IMR-90 (cell line): ENCODE data around the gene GABRA1. TPM values are rescaled to one million over a fixed set of nuclear protein-coding genes. Genes with fewer than 3 reads are reported as not detected.

Source experiments
- ATAC-seq: fragments of 200-7000 bp; cut with Tn5 transposase; 2 replicates; pipeline ENCODE4 v1.9.1; 2020; ENCODE audit warnings: low read depth, mild to moderate bottlenecking, moderate library complexity
- BruUV-seq: library from RNA; stranded (reverse); fragments of 400-500 nt; replicated peaks from 2 replicates; lab custom pipeline; 2021; lab: Mats Ljungman, UMichigan
- CTCF ChIA-PET: fragments of 300-600 bp; formaldehyde crosslinking; extraction: SDS; loops from one replicate; lab custom pipeline; 2021; ENCODE audit warnings: antibody characterized with exemption; lab: Yijun Ruan, JAX
- POLR2A ChIA-PET: fragments of 300-600 bp; sonication (Branson Sonifier 250); formaldehyde crosslinking; loops from one replicate; lab custom pipeline; 2022; ENCODE audit warnings: antibody characterized with exemption; ENCODE audit not compliant: unreplicated experiment; lab: Charles Lee
- DNase-seq: peaks from one replicate; pipeline ENCODE4 v3.0.0; 2013
- H2AFZ ChIP-seq: replicated peaks from 2 replicates; pipeline ENCODE3; 2013; ENCODE audit warnings: low read length, mild to moderate bottlenecking; ENCODE audit not compliant: poor library complexity
- H2AK5ac ChIP-seq: 2 replicates; pipeline ENCODE4 v1.6.1; 2013; ENCODE audit warnings: low read depth, low read length, inconsistent platforms
- H2AK9ac ChIP-seq: replicated peaks from 2 replicates; pipeline ENCODE3; 2013; ENCODE audit warnings: mild to moderate bottlenecking, low read depth, low read length, moderate library complexity; ENCODE audit not compliant: poor library complexity
- H2BK120ac ChIP-seq: 2 replicates; pipeline ENCODE4 v1.6.1; 2013; ENCODE audit warnings: low read depth, low read length, inconsistent platforms
- H2BK15ac ChIP-seq: 3 replicates; pipeline ENCODE4 v1.6.1; 2013; ENCODE audit warnings: low read depth, low read length, inconsistent platforms
- H2BK20ac ChIP-seq: 2 replicates; pipeline ENCODE4 v1.6.1; 2013; ENCODE audit warnings: low read depth, mild to moderate bottlenecking, inconsistent platforms, low read length, moderate library complexity
- H2BK5ac ChIP-seq: 2 replicates; pipeline ENCODE4 v1.6.1; 2013; ENCODE audit warnings: mild to moderate bottlenecking, low read depth, low read length, inconsistent platforms; ENCODE audit not compliant: poor library complexity, severe bottlenecking
- H3K14ac ChIP-seq: replicated peaks from 2 replicates; pipeline ENCODE4 v1.6.1; 2013; ENCODE audit warnings: low read depth, low read length, inconsistent platforms
- H3K18ac ChIP-seq: 2 replicates; pipeline ENCODE4 v1.6.1; 2013; ENCODE audit warnings: low read depth, low read length, control low read depth
- H3K23ac ChIP-seq: 2 replicates; pipeline ENCODE4 v1.6.1; 2013; ENCODE audit warnings: low read depth, low read length, inconsistent platforms
- H3K27ac ChIP-seq: 2 replicates; pipeline ENCODE4 v1.5.1; 2013; ENCODE audit warnings: mild to moderate bottlenecking, control low read depth, low read length; ENCODE audit not compliant: insufficient read depth
- H3K27me3 ChIP-seq: 2 replicates; pipeline ENCODE4 v1.6.1; 2013; ENCODE audit warnings: low read length; ENCODE audit not compliant: control insufficient read depth, insufficient read depth
- H3K36me3 ChIP-seq: 2 replicates; pipeline ENCODE4 v1.6.1; 2013; ENCODE audit warnings: low read length, mixed read lengths; ENCODE audit not compliant: control insufficient read depth, insufficient read depth
- H3K4ac ChIP-seq: 2 replicates; pipeline ENCODE4 v1.6.1; 2013; ENCODE audit warnings: low read depth, low read length, inconsistent platforms
- H3K4me1 ChIP-seq: 2 replicates; pipeline ENCODE4 v1.6.1; 2013; ENCODE audit warnings: low read length, mixed read lengths; ENCODE audit not compliant: control insufficient read depth, insufficient read depth
- H3K4me2 ChIP-seq: 2 replicates; pipeline ENCODE4 v1.6.1; 2013; ENCODE audit warnings: low read depth, mild to moderate bottlenecking, control low read depth, low read length, moderate library complexity
- H3K4me3 ChIP-seq: 2 replicates; pipeline ENCODE4 v1.5.1; 2013; ENCODE audit warnings: low read depth, mild to moderate bottlenecking, control low read depth, low read length, moderate library complexity; ENCODE audit not compliant: insufficient read depth
- H3K56ac ChIP-seq: 2 replicates; pipeline ENCODE4 v1.6.1; 2013; ENCODE audit warnings: low read length, inconsistent platforms; ENCODE audit not compliant: insufficient read depth; ENCODE audit errors: extremely low read depth
- H3K79me1 ChIP-seq, 2 experiments: 2 replicates each; pipeline ENCODE4 v1.6.1; 2013; ENCODE audit warnings: low read length in 2 of 2, inconsistent platforms in 1 of 2, low read depth in 1 of 2
- H3K9ac ChIP-seq: 2 replicates; pipeline ENCODE4 v1.6.1; 2013; ENCODE audit warnings: low read depth, low read length, control low read depth
- H3K9me1 ChIP-seq: 2 replicates; pipeline ENCODE4 v1.6.1; 2013; ENCODE audit warnings: low read length, inconsistent platforms; ENCODE audit not compliant: insufficient read depth
- H3K9me3 ChIP-seq: 2 replicates; pipeline ENCODE4 v1.6.1; 2013; ENCODE audit warnings: low read length; ENCODE audit not compliant: control insufficient read depth, insufficient read depth
- H4K20me1 ChIP-seq: 2 replicates; pipeline ENCODE4 v1.6.1; 2013; ENCODE audit warnings: low read length, inconsistent platforms; ENCODE audit not compliant: insufficient read depth
- H4K5ac ChIP-seq: 2 replicates; pipeline ENCODE4 v1.6.1; 2013; ENCODE audit warnings: mild to moderate bottlenecking, low read depth, low read length, control low read depth
- H4K8ac ChIP-seq, 2 experiments: 2 replicates each; pipeline ENCODE4 v1.6.1; 2013; ENCODE audit warnings: low read depth in 2 of 2, low read length in 2 of 2, control low read depth in 1 of 2, inconsistent platforms in 1 of 2
- H4K91ac ChIP-seq: 2 replicates; pipeline ENCODE4 v1.6.1; 2013; ENCODE audit warnings: low read depth, low read length, inconsistent platforms; ENCODE audit not compliant: insufficient read depth
- CEBPB ChIP-seq: IDR thresholded peaks from 2 replicates; pipeline ENCODE4 v1.6.1; 2012; ENCODE audit warnings: low read depth, low read length, improper control_type of control experiment
- NFE2L2 ChIP-seq: fragments of 150-350 bp; IDR thresholded peaks from 2 replicates; pipeline ENCODE4 v1.6.1; 2016; ENCODE audit warnings: low read depth, mild to moderate bottlenecking, low read length
- POLR2A ChIP-seq: IDR thresholded peaks from 2 replicates; pipeline ENCODE4 v1.6.1; 2012; ENCODE audit warnings: mild to moderate bottlenecking, low read depth, low read length
- RCOR1 ChIP-seq: IDR thresholded peaks from 2 replicates; pipeline ENCODE4 v1.6.1; 2012; ENCODE audit warnings: mild to moderate bottlenecking, low read length, improper control_type of control experiment; ENCODE audit not compliant: insufficient replicate concordance
- RFX5 ChIP-seq: IDR thresholded peaks from 2 replicates; pipeline ENCODE4 v1.8.0; 2012; ENCODE audit warnings: low read depth, mild to moderate bottlenecking, low read length, moderate library complexity
- WGBS, 2 experiments: methylation state at CpG; one replicate each; pipeline versions ENCODE4 v1.1.5 to v1.1.7; 2013; ENCODE audit warnings: missing lambda C conversion rate in 2 of 2; ENCODE audit not compliant: insufficient read length in 1 of 2; ENCODE audit errors: extremely low coverage in 2 of 2; 5-methylcytosine and 5-hydroxymethylcytosine counted together
- dilution Hi-C: fragments of 300-500 bp; cut with HindIII; formaldehyde crosslinking; loops from one replicate; pipeline ENCODE4 v1.14.3; 2018; ENCODE audit warnings: low sequenced_read_pairs; ENCODE audit not compliant: unreplicated experiment
- in situ Hi-C: fragments of 300-500 bp; cut with MboI; formaldehyde crosslinking; loops from 3 replicates; pipeline ENCODE4 v1.14.3; 2019; ENCODE audit warnings: low sequenced_read_pairs, inconsistent platforms, mixed read lengths
- intact Hi-C: fragments of 100-400 bp; cut with micrococcal nuclease; formaldehyde crosslinking; loops from 2 replicates; pipeline ENCODE4 v1.10.0; 2022
- polyA plus RNA-seq, 3 experiments: library from polyadenylated mRNA; depleted of rRNA; stranded (reverse); fragments of >200 nt; gene quantifications; 2 replicates each; pipeline ENCODE4 v1.2.3, GENCODE V29; 2012; ENCODE audit warnings: low replicate concordance in 1 of 3
- total RNA-seq: library from RNA; depleted of rRNA; stranded (reverse); fragments of >200 nt; gene quantifications from 2 replicates; pipeline ENCODE4 v1.2.3, GENCODE V29; 2012

Gene GABRA1
- total and polyA plus RNA-seq, 2 of the 4 experiments (the other 2 are of a cell fraction): not detected

- Histone ChIP-seq H3K36me3 (no peaks in the 10 kb centered on the region), H3K14ac (no peak overlapping the region), H4K20me1 (no peaks in the 10 kb centered on the region), H2AK9ac (no peak overlapping the region), H3K4me2 (no peak overlapping the region), H2AFZ (no peak overlapping the region), H4K8ac (no peak overlapping the region), H3K56ac (no peak overlapping the region), H3K9ac (no peak overlapping the region), H3K4ac (no peak overlapping the region), H2BK20ac (no peak overlapping the region), H2BK5ac (no peak overlapping the region), H3K9me3 (peaks cover 7% of the 10 kb centered on the region), H3K23ac (no peak overlapping the region), H2BK120ac (no peak overlapping the region), H3K4me1 (no peaks in the 10 kb centered on the region), H3K4me3 (no peak overlapping the region), H3K27me3 (no peaks in the 10 kb centered on the region), H3K79me1 (no peaks in the 10 kb centered on the region), H4K91ac (no peak overlapping the region), H2BK15ac (no peak overlapping the region), H3K18ac (no peak overlapping the region), H4K5ac (no peak overlapping the region), H2AK5ac (no peak overlapping the region), H3K9me1 (no peaks in the 10 kb centered on the region), H3K27ac (no peak overlapping the region)
- ChIA-PET POLR2A (no interaction called here), CTCF (no interaction called here)
- dilution Hi-C loops (no loop called here), intact Hi-C loops (no loop called here), in situ Hi-C loops (no loop called here)
- WGBS, 2 experiments: no CpG with 5 or more reads among the region's 12 CpGs
- ATAC-seq (no peak), DNase-seq (no peak)
- BruUV-seq: no TSS peak
- TF ChIP-seq CEBPB (no peak), RFX5 (no peak), NFE2L2 (no peak), POLR2A (no peak), RCOR1 (no peak)
These were observed 473 bp upstream of the GABRA1 start for GRCh38 chr5:161847447-161847846.
